ENCODE results near the gene CENPS.
"Not testable (repeated sequence)": the region's sequence is repeated elsewhere in the genome, so short reads cannot be mapped to it uniquely, and the experiment has no call there.

CENPS gene

DNA sequence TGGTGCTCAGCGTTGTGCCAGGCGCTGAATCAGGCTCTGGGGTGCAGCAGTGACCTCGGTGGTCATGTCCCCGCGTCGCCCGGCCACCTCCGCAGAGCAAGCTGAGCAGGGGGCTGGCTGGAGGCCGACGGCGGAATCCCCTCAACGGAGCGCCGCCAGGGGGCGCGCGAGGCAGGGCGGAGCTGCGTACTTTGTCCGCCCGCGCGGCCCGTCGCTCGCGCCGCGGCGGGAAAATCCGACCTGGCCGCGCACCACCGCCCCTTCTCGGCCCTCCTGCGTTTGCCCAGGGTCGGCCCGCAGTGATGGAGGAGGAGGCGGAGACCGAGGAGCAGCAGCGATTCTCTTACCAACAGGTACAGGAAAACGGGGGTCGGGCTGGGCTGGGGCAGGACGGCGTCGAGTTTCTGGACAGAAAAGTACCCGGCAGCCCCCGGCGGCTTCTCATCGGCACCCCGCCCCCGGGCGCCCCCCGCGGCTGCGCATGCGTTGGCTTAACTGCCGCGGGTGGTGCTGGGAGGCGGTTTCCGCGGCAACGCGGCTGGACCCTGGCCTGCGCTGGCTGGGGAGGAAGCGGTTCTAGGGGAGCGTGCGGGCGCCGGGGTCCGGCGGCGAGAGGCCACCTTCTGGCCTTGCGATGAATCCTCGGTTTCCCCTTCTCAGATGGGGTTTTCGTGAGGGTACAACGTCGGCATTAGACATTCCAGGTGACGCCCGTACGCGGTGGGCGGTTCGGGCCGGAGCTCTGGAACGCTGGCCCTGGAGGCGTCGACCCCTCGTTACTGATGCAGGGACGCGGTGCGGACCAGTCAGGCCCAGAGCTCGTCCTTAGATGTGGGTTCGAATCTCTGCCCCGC is at the start of gene CENPS:
TSS of gene CENPS (plus strand) at position 218 of the 854 bp plus-strand sequence. CDS start at position 303, 85 bp downstream.
- DNase-seq (ENCODE audit: low spot score): peak; percentile 96

DNA sequence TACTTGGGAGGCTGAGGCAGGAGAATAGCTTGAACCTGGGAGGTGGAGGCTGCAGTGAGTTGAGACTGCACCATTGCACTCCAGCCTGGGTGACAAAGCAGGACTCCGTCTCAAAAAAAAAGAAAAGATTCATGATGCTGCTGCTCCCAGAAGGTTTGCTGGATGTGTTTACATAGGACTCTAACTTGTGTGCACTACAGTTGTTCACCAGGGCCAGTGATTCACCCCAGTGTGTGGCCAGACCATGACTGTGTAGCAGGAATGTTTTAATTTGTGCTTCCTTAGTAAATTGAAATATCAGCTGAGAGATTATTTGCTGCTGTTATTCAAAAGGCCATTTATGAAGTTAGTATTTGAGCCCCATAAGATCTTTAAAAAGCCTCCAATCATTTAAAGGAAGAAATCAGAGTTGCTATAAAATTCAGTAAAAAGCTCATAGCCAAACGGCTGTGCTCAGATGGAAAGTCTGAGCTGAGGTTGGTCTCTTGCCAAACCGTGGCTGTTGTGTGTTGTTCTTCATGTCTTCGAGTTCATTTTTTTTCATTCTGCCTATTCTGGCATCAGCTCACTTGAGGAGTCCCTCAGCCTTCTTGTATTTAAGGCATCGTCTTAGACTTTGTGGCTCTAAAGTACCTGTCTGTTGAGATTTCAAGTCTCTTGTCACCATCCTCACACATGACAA is 49.5 kb upstream of the CENPS start:
- DNase-seq (ENCODE audit: low spot score): no peak

DNA sequence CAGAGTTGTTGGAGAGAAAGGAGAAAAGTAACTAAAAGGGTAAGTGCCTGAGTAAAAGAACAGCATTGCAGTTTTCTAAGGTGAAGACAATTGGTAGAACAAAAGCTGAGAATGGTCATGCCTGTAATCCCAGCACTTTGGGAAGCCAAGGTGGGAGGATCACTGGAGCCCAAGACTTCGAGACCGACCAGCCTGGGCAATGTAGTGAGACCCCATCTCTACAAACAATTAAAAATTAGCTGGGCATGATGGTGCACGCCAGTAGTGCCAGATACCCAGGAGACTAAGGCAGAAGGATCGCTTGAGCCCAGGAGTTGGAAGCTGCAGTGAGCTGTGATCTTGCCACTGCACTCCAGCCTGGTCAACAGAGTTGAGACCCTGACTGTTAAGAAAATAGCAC is 46.6 kb upstream of the CENPS start:
- DNase-seq (ENCODE audit: low spot score): no peak

DNA sequence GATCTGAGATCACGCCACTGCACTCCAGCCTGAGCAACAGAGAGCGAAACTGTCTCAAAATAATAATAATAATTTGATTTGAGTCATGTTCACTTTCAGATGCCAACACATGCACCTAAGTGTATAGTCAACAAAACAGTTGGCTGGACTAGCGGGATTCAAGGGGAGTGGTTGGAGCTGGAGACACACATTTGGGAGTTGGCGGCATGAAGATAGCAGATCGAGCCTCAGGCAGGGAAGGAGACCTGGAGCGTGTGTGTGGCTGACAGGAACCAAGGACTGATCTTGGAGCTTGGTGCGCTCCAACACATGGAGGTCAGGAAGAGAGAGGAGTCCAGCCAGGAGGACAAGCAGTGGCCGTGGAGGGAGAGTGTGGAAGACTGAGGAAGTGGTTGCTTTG is 46.0 kb upstream of the CENPS start:
- DNase-seq (ENCODE audit: low spot score): no peak

DNA sequence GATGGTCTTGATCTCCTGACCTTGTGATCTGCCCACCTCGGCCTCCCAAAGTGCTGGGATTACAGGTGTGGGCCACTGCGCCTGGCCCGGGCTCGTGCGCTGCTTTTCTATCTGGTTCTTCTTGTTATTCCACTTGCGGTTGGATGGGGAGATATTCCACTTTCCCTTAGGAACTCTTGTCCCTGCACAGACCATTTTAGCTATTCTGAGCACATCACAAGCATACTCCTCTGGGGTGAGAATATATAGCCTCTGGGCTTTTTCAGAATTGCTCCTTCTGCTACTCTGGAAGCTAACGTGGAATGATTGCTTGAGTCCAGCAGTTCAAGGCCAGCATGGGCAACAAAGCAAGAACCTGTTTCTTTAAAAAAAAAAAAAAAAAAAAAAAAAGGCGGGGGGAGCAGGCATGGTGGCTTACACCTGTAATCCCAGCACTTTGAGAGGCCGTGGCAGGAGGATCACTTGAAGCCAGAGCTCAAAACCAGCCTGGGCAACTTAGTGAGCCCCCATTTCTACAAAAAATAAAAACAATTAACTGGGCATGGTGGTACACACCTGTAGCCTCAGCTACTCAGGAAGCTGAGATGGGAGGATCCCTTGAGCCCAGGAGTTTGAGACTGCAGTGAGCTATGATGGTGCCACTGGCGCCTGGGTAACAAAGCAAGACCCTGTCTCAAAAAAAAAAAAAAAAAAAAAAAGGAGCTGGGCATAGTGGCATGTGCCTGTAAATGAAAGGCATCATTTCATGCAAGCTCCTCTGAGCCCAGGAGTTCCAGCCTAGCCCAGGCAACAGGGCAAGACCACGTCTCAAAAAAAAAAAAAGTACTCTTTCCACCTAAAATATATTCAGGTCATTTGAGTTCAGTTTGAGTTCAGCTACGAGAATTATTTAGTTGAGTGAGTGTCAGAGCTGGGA is 43.2 kb upstream of the CENPS start:
- no peak for DNase-seq (ENCODE audit: low spot score)

DNA sequence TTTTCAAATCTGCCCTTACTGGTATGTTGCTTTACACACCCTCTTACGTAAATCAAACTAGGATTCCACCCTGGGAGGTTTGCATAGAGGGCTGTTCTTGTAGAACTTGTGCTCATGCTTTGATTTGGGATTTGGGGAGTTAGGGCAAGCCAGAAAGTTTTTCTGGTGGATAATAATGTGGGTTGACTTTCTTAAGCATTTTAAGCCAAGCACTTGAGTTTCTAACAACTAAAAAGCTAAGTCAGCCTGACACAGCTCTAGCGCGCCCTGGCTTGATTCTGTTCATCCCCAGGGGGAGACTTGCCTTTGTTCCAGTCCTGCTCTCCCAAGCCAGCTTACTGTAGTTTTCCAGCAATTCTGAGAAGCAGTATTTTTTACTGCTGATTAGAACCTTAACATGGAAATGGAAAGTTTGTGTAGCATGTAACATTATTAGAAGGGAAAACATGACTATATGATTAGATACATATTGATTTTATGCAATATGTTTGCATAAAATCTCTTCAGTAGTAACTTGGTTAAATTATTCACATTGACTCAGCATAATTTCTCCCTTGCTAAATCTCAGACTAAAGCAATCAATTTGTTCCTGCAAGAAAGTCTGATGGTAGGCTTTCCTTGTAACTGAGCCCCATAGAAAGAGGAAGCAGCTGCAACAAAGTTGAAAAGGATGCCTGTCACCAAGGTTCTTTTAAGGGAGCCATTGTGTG is 42.4 kb upstream of the CENPS start:
- DNase-seq (ENCODE audit: low spot score): no peak

DNA sequence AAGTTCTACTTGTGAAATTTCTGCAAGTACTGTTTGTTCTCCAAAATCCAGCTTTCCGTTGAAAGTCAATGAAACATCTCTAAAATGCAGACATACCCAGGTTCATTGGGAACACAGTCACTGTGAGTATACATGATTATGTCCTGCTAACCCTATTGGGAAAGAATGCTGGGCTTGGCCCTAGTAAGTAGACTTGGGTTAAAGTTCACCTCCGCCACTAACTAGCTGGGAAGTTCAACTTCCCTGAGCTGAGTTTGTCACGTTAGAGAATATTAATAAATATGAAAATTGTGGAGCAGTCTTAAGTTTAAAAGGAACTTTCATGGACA is 41.9 kb upstream of the CENPS start:
- no peak for DNase-seq (ENCODE audit: low spot score)

DNA sequence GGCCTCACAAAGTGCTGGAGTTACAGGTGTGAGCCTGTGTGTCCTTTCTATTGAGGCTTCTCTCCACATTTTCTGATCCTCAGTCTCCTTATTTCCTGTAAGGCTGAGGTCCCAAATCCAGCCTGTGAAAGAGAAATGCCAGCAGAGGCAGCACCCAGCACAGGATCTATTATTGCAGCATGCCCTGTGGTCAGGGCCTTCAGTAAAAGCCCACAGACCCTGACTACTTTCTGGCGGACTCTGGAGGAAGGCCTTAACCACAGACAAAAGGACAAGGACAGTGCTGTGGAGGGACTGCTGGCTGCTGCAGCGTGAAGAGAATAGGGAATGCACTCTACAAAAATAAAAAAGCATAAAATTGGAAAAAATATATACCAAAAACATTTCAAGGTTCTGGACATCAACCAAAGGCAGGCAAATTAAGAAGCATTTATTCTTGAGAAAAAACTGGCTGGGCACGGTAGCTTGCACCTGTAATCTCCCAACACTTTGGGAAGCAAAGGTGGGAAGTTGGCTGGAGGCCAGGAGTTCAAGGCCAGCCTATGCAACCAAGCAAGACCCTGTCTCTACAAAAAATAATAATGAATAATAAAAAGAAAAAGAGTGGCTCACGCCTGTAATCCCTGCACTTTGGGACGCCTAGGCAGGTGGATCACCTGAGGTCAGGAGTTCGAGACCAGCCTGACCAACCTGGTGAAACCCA is 40.8 kb upstream of the CENPS start:
- DNase-seq (ENCODE audit: low spot score): no peak

DNA sequence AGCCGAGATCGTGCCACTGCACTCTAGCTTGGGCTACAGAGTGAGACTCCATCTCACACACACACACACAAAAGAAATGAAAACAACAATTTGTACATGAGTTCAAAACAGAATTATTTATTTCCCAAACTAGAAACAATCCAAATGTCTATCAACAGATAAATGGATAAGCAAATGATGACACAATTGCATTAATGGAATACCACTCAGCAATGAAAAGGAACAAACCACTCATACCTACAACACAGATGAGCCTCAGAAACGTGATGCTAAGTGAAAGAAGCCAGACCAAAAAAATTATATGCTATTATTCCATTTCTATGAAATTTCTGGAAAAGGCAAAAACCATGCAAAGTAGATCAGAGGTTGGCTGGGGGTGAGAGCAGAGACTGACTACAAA is 33.4 kb upstream of the CENPS start:
- no peak for DNase-seq (ENCODE audit: low spot score)

DNA sequence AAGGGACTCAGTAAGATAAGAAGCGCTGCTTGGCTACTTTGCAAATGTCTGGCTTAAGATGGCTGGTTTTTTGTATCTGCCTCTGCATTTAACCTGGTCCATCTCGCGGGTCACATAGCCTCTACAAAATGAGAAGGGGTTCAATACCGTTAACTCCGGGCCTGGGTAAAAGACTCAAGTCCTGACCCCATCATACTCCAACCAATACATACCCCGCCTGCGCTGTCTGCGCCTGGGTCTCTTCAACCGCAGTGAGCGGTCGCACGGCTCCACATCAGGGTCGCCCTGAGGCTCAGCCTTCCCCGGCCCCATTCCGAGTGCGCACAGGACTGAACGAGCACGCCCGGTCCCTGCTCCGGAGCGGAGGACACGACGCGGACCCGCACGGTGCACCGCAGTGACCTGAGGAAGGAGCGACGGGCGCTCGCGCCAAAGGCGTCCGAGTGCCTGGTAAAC is 31.9 kb upstream of the CENPS start:
- DNase-seq (ENCODE audit: low spot score): no peak

DNA sequence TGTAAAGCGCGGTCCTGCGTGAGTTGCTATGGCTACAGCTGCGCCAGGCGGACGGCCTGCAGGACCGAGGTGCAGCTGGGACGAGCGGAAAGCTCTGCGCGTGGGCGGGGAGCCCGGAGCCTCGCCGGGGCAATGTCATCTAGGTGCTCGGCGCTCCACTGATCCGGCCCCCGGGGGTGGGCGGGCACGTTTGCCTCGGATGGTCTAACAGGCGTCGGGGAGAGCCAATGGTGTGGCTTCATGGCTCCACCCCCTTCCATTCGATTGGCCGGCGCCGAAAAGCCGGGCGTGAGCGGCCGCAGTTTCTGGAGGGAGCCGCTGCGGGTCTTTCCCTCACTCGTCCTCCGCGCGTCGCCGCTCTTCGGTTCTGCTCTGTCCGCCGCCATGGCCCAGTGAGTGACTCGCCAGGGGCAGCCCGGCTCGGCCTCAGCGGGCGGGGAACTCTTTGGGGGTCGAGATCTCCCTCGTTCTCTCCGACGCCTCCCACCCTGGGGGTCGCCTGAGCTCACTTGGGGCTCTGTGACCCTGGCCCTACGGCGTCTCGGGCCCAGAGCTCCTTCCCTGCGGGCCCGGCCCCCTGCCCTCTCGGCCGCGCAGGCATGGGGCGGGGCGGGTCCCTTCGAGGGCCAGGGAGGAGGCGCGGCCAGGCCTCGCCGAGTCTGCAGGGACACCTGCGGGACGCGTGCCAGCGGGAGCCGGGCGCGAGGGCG is 31.3 kb upstream of the CENPS start, which contains the start of gene PGD:
TSS of gene PGD (plus strand) at position 331 of the 710 bp plus-strand sequence. CDS start at position 385, 54 bp downstream.
- DNase-seq (ENCODE audit: low spot score): peak; percentile 98

DNA sequence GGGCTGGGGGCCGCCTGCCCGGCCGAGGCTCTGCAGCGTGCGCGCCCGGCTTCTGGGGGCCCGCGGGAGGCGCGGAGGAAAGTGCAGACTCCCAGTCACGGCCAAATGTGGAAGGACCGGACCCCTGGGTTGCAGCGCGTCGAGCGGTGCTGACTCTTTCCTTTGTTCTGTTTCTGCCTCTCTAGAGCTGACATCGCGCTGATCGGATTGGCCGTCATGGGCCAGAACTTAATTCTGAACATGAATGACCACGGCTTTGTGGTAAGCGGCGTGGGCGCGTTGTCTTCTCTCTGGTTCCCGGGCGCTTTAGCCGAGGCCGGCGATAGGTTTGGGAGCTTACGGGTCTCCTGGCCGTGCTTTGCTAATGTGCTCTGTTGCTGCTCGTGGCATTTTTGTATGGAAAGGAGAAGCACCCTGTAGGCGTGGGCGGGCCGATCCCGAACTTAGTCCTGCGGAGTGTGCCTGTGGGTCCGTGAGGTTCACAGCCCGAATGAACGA is 30.7 kb upstream of the CENPS start:
- DNase-seq (ENCODE audit: low spot score): no peak

DNA sequence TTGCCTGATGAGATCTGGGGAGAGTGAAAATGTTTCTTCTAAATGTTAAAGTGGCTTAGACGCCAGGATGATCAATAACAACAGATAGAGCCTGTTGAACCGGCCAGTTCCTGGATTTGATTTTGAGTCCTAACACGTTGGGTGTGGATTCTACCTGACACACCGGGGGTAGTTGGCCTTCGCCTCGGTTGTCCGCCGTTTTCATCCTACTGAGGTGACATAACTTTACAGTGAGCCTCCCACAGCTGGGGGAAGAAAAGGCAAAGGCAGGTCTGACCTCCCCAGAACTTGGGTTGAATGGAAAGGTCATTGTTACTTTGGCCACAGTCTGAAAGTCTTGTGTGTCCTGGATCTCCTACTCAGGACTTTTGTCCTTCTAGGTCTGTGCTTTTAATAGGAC is 30.2 kb upstream of the CENPS start:
- no peak for DNase-seq (ENCODE audit: low spot score)

DNA sequence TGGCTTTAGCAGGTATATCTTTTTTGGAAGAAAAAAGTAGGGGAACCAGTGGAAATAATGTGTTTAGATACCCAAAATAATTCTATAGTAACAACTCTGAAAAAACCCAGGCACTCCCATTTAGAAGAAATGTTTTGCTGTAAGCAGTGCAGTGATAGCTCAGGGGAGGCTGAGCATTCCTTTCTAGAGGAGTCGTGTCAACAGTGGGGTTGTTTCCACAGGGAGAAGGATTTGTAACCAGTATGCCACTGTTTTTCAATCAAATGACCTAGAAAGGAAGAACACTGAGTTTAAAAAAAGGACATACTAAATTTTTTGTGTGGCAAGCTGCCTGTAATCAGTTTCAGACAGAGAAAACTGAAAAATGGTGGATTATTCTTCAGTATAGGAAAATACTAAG is 29.0 kb upstream of the CENPS start:
- no peak for DNase-seq (ENCODE audit: low spot score)

DNA sequence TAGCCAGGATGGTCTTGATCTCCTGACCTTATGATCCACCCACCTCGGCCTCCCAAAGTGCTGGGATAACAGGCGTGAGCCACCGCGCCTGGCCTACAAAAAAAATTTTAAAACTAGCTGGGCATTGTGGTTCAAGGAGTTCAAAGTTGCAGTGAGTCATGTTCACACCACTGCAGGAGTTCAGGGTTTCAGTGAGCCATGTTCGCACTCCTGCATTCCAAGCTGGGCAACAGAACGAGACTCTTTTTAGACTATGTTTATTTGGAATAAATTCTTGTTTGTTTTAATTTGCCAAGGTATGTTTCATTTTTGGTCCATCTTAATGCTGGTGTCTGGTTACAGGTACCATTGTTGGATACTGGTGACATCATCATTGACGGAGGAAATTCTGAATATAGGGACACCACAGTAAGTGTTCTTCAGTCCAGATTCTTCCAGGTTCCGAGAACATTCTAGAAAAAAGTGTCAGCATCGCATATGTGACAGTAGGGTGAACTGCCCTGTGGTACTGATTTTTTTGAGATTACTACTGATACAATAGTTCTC is 27.4 kb upstream of the CENPS start:
- no peak for DNase-seq (ENCODE audit: low spot score)

DNA sequence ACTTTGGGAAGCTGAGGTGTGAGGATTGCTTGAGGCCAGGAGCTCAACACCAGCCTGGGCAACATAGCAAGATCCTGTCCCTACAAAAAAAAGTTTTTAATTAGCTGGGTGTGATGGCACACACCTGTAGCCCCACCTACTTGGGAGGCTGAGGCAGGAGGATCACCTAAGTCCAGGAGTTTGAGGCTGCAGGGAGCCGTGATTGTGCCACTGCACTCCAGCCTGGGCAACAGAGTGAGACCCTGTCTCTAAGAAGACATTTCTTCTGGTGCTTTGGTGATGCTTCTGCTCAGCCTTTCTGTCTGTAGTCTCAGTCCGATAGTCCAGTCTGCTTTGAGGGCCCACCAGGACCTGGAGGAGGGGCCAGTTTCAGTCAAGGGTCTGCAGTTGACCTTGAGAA is 23.0 kb upstream of the CENPS start:
- DNase-seq (ENCODE audit: low spot score): no peak

DNA sequence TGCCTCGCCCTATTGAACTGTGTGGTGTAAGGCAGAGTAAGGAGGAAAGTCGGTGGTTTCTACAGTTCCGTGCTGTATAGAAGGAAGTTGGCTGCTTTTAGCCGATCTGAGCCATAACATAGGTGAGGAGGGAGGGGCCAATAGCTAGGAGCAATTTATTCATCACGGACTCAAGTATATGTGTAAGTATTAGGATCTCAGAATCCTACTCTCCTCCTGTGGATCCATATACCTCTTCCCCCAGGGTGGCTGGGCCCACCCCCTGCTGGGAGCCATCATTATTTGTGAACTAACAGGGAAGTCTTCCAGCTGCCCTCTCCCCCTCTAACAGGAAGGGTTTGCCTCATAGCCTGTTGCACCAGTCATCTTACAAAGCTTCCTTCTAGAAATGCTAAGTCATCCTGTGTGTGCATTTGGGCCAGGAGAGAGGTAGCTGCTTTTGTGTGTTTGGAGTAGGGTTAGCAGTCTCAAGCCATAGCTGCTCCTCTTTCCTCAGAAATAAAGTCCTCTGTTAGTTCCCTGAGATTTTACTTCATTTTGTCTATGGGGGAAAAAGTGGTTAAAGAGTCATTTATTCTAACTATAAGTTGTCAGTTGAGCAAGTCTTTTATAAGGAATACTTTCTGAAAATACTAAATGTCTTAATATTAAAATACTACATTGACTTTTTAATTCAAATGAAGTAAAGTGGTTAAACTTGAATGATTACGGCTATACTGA is 14.9 kb upstream of the CENPS start:
- DNase-seq (ENCODE audit: low spot score): no peak

DNA sequence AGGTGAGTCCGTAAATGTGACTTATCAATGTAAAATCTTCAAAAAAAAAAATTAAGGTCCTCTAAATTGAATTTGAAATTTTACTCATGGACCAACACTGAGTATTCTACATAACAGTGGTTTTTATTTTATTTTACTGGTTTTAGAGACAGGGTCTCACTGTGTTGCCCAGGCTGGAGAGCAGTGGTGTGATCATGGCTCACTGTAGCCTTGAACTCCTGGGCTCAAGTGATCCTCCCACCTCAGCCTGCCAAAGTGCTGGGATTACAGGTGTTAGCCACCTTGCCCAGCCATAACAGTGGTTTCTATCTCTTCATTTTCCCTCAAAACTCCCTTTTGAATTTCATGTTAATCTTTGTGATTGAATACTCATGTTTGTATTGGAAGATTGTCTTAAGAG is 14.3 kb upstream of the CENPS start:
- DNase-seq (ENCODE audit: low spot score): not testable (repeated sequence)

DNA sequence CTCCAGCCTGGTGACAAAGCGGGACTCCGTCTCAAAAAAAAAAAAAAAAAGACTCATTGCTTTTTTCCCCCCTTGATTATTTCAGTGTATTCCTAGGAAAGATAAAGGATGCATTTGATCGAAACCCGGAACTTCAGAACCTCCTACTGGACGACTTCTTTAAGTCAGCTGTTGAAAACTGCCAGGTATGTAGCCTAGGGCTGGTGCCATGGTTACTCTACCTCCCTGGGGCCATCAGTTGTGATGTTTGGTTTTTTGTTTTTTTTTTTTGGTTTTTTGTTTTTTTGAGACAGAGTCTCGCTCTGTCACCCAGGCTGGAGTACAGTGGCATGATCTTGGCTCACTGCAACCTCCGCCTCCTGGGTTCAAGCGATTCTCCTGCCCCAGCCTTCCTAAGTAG is 11.5 kb upstream of the CENPS start:
- DNase-seq (ENCODE audit: low spot score): not testable (repeated sequence)

All from ecto neural progenitor cell (in vitro differentiated cells).